MM.1S (cell line): ENCODE results near the gene HEPN1.
"Not testable (repeated sequence)": the region's sequence is repeated elsewhere in the genome, so short reads cannot be mapped to it uniquely, and the experiment has no call there.

Experiments used
- DNase-seq: peaks from one replicate; pipeline ENCODE4 v3.0.0-alpha.2; 2015
- H2AFZ ChIP-seq: fragments of 300-600 bp; sonication (generic); 2 replicates; pipeline ENCODE4 v1.6.0; 2016; ENCODE audit warnings: antibody characterized with exemption, low read length
- H3F3A ChIP-seq: fragments of 300-600 bp; sonication (generic); 2 replicates; pipeline ENCODE4 v1.6.1; 2016; ENCODE audit warnings: mild to moderate bottlenecking, antibody characterized with exemption, low read length, moderate library complexity, mixed read lengths; ENCODE audit not compliant: insufficient read depth
- H3K27ac ChIP-seq: fragments of 300-600 bp; sonication (generic); 2 replicates; pipeline ENCODE4 v1.5.1; 2016; ENCODE audit warnings: mild to moderate bottlenecking, low read length
- H3K27me3 ChIP-seq: fragments of 300-600 bp; sonication (generic); replicated peaks from 2 replicates; pipeline ENCODE4 v1.6.0; 2016; ENCODE audit warnings: low read length; ENCODE audit not compliant: insufficient read depth
- H3K36me3 ChIP-seq: fragments of 300-600 bp; sonication (generic); replicated peaks from 2 replicates; pipeline ENCODE4 v1.6.1; 2016; ENCODE audit warnings: mild to moderate bottlenecking, low read length, mixed read lengths; ENCODE audit not compliant: insufficient read depth
- H3K4me1 ChIP-seq: fragments of 300-600 bp; sonication (generic); 2 replicates; pipeline ENCODE4 v1.6.1; 2016; ENCODE audit warnings: low read length, mixed read lengths
- H3K4me2 ChIP-seq: fragments of 300-600 bp; sonication (generic); 2 replicates; pipeline ENCODE4 v1.6.0; 2016; ENCODE audit warnings: low read depth, low read length
- H3K4me3 ChIP-seq: fragments of 300-600 bp; sonication (generic); 2 replicates; pipeline ENCODE4 v1.5.1; 2016; ENCODE audit warnings: low read length, mixed read lengths
- H3K79me2 ChIP-seq: fragments of 300-600 bp; sonication (generic); 2 replicates; pipeline ENCODE4 v1.6.1; 2016; ENCODE audit warnings: mixed run types, low read length, mixed read lengths
- H3K9ac ChIP-seq: fragments of 300-600 bp; sonication (generic); 2 replicates; pipeline ENCODE4 v1.6.1; 2016; ENCODE audit warnings: low read length, mixed read lengths
- H3K9me2 ChIP-seq: fragments of 300-600 bp; sonication (generic); replicated peaks from 2 replicates; pipeline ENCODE4 v1.6.1; 2016; ENCODE audit warnings: mild to moderate bottlenecking, low read length, mixed read lengths; ENCODE audit not compliant: insufficient read depth
- H3K9me3 ChIP-seq: fragments of 300-600 bp; sonication (generic); replicated peaks from 2 replicates; pipeline ENCODE4 v1.6.1; 2016; ENCODE audit warnings: mild to moderate bottlenecking, low read length, mixed read lengths; ENCODE audit not compliant: insufficient read depth
- H4K20me1 ChIP-seq: fragments of 300-600 bp; sonication (generic); 2 replicates; pipeline ENCODE4 v1.6.1; 2016; ENCODE audit warnings: mild to moderate bottlenecking, low read length, moderate library complexity, mixed read lengths; ENCODE audit not compliant: insufficient read depth
- EZH2phosphoT487 ChIP-seq: fragments of 300-600 bp; sonication (generic); IDR thresholded peaks from 2 replicates; pipeline ENCODE4 v1.6.1; 2018; ENCODE audit warnings: antibody characterized with exemption, low read length
- TF ChIP-seq, protein P1 (sequence below): fragments of 300-600 bp; sonication (generic); IDR thresholded peaks from 2 replicates; pipeline ENCODE4 v1.5.1; 2016; ENCODE audit warnings: antibody characterized with exemption, low read length, mixed read lengths

HEPN1 gene

DNA sequence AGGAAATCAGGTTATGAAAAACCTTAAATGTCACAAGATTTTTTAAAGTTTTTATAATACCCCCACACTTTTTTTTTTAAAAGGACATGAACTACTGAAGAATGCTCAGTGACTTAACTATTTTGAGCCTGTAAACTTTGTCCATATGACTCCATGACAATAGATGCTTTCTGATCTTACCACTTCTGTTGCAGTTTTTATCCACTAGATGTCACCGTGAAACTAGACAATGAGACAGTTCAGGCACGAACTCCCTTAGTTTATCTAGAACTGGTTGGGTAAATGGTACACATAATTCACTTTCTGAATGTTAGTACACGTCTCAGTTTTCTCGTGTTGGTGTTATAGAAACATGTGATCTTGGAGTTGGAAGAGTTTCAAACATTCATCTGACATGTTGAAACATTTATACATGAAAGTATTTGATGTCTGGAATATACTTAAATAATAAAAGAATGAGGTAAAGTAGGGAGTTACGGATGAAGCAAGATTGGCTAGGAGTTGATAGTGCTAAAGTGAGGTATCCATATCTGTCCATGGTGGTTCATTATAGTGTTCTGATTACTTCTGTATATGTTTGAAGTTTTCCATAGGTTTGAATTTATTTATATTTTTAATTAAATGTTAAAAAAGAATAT lies 43.0 kb downstream of the HEPN1 start:
- TF ChIP-seq EZH2phosphoT487 = no peak
- TF ChIP-seq, protein P1, sequence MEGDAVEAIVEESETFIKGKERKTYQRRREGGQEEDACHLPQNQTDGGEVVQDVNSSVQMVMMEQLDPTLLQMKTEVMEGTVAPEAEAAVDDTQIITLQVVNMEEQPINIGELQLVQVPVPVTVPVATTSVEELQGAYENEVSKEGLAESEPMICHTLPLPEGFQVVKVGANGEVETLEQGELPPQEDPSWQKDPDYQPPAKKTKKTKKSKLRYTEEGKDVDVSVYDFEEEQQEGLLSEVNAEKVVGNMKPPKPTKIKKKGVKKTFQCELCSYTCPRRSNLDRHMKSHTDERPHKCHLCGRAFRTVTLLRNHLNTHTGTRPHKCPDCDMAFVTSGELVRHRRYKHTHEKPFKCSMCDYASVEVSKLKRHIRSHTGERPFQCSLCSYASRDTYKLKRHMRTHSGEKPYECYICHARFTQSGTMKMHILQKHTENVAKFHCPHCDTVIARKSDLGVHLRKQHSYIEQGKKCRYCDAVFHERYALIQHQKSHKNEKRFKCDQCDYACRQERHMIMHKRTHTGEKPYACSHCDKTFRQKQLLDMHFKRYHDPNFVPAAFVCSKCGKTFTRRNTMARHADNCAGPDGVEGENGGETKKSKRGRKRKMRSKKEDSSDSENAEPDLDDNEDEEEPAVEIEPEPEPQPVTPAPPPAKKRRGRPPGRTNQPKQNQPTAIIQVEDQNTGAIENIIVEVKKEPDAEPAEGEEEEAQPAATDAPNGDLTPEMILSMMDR = peak; percentile 80
- Histone ChIP-seq H3F3A (no peaks in the 10 kb centered on the region), H3K9me3 (no peaks in the 10 kb centered on the region), H3K4me2 (no peak overlapping the region), H3K79me2 (no peaks in the 10 kb centered on the region), H3K4me3 (no peak overlapping the region), H3K4me1 (no peaks in the 10 kb centered on the region), H4K20me1 (no peaks in the 10 kb centered on the region), H3K36me3 (no peaks in the 10 kb centered on the region), H2AFZ (no peak overlapping the region), H3K27me3 (no peaks in the 10 kb centered on the region), H3K9me2 (no peaks in the 10 kb centered on the region), H3K27ac (no peak overlapping the region), H3K9ac (no peak overlapping the region)
- peak; percentile 77 for DNase-seq

DNA sequence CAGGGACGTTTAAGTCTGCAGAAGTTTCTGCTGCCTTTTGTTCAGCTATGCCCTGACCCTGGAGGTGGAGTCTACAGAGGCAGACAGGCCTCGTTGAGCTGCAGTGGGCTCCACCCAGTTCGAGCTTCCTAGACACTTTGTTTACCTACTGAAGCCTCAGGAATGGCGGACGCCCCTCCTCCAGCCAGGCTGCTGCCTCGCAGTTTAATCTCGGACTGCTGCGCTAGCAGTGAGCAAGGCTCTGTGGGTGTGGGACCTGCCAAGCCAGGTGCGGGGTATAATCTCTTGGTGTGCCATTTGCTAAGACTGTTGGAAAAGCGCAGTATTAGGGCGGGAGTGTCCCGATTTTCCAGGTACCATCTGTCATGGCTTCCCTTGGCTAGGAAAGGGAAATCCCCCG lies 49.1 kb downstream of the HEPN1 start:
- H3K9me2 ChIP-seq, H3F3A ChIP-seq, H3K4me2 ChIP-seq, DNase-seq, H3K36me3 ChIP-seq, H3K27me3 ChIP-seq, H2AFZ ChIP-seq, H3K9me3 ChIP-seq, H3K27ac ChIP-seq, H3K9ac ChIP-seq, H3K4me1 ChIP-seq, H4K20me1 ChIP-seq, H3K79me2 ChIP-seq, H3K4me3 ChIP-seq: not testable (repeated sequence)
